Retinal pigment epithelial cell (primary cell): Measurements from ENCODE around the gene NF2.

Experiments
- DNase-seq: peaks from one replicate; pipeline ENCODE4 v3.0.0-alpha.2; 2010; ENCODE audit warnings: low read depth
- H3K4me3 ChIP-seq: 2 replicates; pipeline ENCODE4 v1.5.1; 2011; ENCODE audit warnings: mild to moderate bottlenecking, low read length, control low read depth, moderate library complexity
- TF ChIP-seq, protein P1 (sequence below): conservative IDR thresholded peaks from 2 replicates; pipeline ENCODE4 v1.5.1; 2011; ENCODE audit warnings: low read depth, low read length, control low read depth, inconsistent platforms

The NF2 gene

DNA sequence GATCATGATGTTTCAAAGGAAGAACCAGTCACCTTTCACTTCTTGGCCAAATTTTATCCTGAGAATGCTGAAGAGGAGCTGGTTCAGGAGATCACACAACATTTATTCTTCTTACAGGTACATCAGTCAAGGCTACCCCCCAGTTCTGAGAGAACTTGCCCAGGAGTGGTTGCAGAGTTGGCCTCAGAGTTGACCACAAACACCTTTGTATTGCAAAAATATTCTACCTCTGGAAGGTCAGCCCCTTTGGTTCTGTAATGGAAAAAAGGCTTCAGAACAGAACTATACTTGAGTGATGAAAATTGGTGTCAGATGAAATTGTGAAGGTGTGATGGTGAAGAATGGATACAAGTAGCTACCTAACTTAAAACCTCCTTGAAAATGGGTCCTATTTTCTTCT is 35.7 kb downstream of the NF2 start:
- H3K4me3 ChIP-seq: no peak overlapping the region
- DNase-seq: no peak
- TF ChIP-seq, protein P1, sequence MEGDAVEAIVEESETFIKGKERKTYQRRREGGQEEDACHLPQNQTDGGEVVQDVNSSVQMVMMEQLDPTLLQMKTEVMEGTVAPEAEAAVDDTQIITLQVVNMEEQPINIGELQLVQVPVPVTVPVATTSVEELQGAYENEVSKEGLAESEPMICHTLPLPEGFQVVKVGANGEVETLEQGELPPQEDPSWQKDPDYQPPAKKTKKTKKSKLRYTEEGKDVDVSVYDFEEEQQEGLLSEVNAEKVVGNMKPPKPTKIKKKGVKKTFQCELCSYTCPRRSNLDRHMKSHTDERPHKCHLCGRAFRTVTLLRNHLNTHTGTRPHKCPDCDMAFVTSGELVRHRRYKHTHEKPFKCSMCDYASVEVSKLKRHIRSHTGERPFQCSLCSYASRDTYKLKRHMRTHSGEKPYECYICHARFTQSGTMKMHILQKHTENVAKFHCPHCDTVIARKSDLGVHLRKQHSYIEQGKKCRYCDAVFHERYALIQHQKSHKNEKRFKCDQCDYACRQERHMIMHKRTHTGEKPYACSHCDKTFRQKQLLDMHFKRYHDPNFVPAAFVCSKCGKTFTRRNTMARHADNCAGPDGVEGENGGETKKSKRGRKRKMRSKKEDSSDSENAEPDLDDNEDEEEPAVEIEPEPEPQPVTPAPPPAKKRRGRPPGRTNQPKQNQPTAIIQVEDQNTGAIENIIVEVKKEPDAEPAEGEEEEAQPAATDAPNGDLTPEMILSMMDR: no peak

DNA sequence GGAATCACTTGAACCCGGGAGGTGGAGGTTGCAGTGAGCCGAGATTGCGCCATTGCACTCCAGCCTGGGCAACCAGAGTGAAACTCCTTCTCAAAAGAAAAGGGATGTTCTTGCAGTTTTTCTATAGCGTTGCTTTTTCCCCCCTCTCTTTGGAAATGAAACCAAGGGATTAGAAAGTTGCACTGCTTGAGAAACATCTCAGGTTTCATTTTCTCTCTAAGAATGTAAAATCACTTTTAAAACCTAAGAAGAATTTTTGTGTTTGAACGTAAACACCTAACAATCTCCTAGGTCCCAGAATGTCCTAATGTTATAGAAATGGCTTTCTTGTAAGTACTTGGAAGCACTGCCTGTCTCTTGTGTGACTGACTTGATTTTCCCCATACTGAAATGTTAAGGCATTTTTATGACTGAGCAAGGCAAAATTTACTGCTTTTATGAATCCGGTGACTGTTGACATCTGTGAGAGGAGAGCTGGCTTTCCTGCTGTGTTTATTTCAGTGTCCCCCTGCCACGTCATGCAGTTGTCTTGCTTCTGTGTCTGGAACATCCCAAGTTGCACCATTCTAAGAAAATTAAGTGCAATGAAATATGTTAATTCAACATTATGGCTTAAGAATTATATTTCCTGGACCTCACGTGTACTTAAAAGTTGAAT is 37.7 kb downstream of the NF2 start:
- TF ChIP-seq, protein P1: no peak
- no peak for DNase-seq
- H3K4me3 ChIP-seq: no peak overlapping the region

DNA sequence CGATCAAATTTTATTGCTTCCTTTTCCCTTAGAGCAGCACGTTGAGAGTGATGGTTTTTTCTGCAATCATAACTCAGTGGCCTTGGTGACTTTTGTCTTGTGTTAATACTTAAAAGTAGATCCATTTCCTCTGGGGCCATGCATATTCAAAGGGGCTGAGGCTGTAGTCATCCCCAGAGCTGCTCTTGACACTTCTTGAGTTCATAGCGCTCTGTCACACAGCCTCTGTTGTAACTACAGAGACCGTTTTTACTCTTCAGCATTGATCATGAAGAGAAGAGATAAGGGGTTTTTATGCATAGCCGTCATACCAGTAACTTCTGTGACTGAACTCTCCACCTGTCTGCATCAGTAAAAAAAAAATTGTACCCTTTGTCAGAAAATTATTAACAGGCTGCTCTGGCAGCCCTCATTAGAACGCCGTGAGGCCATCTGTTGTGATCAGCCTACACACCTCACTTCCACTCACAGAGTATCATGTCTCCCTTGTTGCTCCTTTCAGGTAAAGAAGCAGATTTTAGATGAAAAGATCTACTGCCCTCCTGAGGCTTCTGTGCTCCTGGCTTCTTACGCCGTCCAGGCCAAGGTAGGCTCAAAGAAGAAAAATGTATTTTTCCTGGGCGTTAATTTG is 38.4 kb downstream of the NF2 start:
- TF ChIP-seq, protein P1: no peak
- H3K4me3 ChIP-seq: no peak overlapping the region
- no peak for DNase-seq

DNA sequence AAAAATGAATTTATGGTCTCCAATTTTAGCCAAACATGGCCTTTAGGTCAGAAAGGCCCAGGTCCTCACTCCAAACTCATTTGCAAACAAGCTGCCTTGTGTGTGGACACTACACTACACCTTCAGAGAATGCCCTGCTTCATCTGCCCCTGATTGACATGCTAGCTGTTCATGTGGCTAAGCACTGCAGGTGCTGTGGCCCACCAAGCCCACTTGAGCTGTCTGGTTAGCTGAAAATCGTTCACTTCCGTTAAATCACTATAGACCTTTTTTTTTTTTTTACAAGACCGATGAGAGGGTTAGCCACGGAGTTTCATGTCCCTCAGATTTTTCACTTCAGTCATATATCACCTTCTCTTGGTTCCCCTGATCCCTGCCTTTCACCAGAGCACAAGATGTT is 39.3 kb downstream of the NF2 start:
- H3K4me3 ChIP-seq: no peak overlapping the region
- no peak for DNase-seq

DNA sequence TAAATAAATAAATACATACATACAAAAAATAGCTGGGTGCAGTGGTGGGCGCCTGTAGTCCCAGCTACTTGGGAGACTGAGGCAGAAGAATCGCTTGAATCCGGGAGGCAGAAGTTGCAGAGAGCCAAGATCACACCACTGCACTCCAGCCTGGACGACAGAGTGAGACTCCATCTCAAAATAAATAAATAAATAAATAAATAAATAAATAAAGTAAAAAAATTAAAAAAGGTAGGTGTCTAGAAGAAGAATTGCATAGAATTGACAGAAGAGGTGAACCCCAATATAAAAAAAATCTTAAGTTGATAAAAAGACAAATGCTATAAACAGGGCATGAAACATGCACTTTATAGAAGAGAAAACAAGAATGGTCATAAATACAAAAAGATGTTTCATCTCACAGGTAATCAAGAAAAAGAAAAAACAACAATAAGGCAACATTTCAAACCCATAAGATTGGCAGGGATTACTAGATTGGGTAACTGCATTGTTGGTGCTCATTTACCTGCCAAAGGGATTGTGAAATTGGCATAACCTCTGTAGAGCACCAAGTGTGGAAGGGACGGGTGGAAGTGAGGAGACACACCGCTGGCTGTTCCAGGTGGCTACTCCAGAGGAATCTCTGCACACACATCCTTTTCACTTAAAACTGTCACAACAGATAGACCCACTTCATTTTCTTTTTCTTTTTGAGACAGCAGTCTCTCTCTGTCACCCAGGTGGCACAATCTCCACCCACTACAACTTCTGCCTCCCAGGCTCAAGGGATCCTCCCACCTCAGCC is 44.7 kb downstream of the NF2 start:
- TF ChIP-seq, protein P1: no peak
- H3K4me3 ChIP-seq: no peak overlapping the region
- no peak for DNase-seq

More for the DNA sequence above, 39.3 kb downstream of the NF2 start:
- TF ChIP-seq, protein P1: no peak

DNA sequence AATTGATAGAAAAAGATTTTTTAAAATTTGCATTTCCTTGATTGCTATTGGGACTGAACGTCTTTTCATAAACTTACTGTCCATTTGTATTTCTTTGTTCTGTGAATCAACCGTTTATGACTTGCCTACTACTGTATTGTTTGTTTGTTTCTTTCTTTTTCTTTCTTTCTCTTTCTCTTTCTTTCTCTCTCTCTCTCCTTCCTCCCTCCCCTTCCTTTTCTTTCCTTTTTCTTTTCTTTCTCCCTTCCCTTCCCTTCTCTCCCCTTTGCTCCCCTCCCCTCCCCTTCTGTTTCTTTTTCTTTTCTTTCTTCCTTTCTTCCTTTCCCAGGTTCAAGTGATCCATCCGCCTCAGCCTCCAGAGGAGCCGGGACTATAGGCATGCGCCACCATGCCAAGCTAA is 46.9 kb downstream of the NF2 start:
- TF ChIP-seq, protein P1: no peak
- H3K4me3 ChIP-seq: no peak overlapping the region
- DNase-seq: no peak
